Neuronal stem cell (in vitro differentiated cells): ENCODE data around the gene POU3F4.

Experiments
- DNase-seq: peaks from one replicate; pipeline ENCODE4 v3.0.0-alpha.2; 2013; ENCODE audit warnings: low spot score
- H2AFZ ChIP-seq: one replicate; pipeline ENCODE4 v1.6.1; 2013; ENCODE audit warnings: mild to moderate bottlenecking, low read length, inconsistent platforms
- H2AK5ac ChIP-seq: 2 replicates; pipeline ENCODE4 v1.6.1; 2013; ENCODE audit warnings: low read depth, mild to moderate bottlenecking, inconsistent platforms, low read length, moderate library complexity, mixed read lengths
- H2BK120ac ChIP-seq: 2 replicates; pipeline ENCODE4 v1.6.1; 2013; ENCODE audit warnings: low read depth, mild to moderate bottlenecking, inconsistent platforms, low read length, moderate library complexity, mixed read lengths
- H2BK12ac ChIP-seq: one replicate; pipeline ENCODE4 v1.6.1; 2013; ENCODE audit warnings: low read length, inconsistent platforms
- H2BK15ac ChIP-seq: 2 replicates; pipeline ENCODE4 v1.6.1; 2013; ENCODE audit warnings: mild to moderate bottlenecking, low read length, inconsistent platforms, mixed read lengths
- H2BK5ac ChIP-seq: one replicate; pipeline ENCODE4 v1.6.1; 2013; ENCODE audit warnings: inconsistent platforms, mild to moderate bottlenecking, low read length, moderate library complexity
- H3K14ac ChIP-seq: one replicate; pipeline ENCODE4 v1.6.1; 2013; ENCODE audit warnings: low read length, inconsistent platforms
- H3K18ac ChIP-seq: 2 replicates; pipeline ENCODE4 v1.6.1; 2013; ENCODE audit warnings: low read length, inconsistent platforms
- H3K23ac ChIP-seq: 2 replicates; pipeline ENCODE4 v1.6.1; 2013; ENCODE audit warnings: low read depth, mild to moderate bottlenecking, mixed read lengths, low read length, inconsistent platforms; ENCODE audit not compliant: poor library complexity
- H3K27ac ChIP-seq: replicated peaks from 3 replicates; pipeline ENCODE4 v1.5.1; 2013; ENCODE audit warnings: low read length, inconsistent platforms
- H3K27me3 ChIP-seq, 3 experiments: 2 replicates each; pipeline ENCODE4 v1.6.1; 2013; ENCODE audit warnings: low read length in 3 of 3, mild to moderate bottlenecking in 2 of 3, inconsistent platforms in 1 of 3, low read depth in 1 of 3, mixed read lengths in 1 of 3, moderate library complexity in 1 of 3; ENCODE audit not compliant: control insufficient read depth in 3 of 3, insufficient read depth in 3 of 3
- H3K36me3 ChIP-seq, 2 donors: replicated peaks in 1 of 2; 2 replicates each; pipeline ENCODE4 v1.6.1; 2013; ENCODE audit warnings: low read length in 2 of 2; ENCODE audit not compliant: control insufficient read depth in 2 of 2, insufficient read depth in 2 of 2
- H3K4ac ChIP-seq: 2 replicates; pipeline ENCODE4 v1.6.1; 2013; ENCODE audit warnings: inconsistent platforms, mild to moderate bottlenecking, low read length, moderate library complexity
- H3K4me1 ChIP-seq, 2 donors: 1 replicate in 1 of 2; 2 replicates in 1 of 2; pipeline ENCODE4 v1.6.1; 2013; ENCODE audit warnings: low read length in 2 of 2, low read depth in 1 of 2; ENCODE audit not compliant: control insufficient read depth in 2 of 2, insufficient read depth in 1 of 2
- H3K4me2 ChIP-seq: one replicate; pipeline ENCODE4 v1.6.1; 2013; ENCODE audit warnings: mild to moderate bottlenecking, low read length, inconsistent platforms; ENCODE audit not compliant: insufficient read depth, poor library complexity, severe bottlenecking
- H3K4me3 ChIP-seq, 2 donors: 2 replicates each; pipeline ENCODE4 v1.5.1; 2013; ENCODE audit warnings: low read length in 2 of 2, mild to moderate bottlenecking in 2 of 2, inconsistent platforms in 1 of 2, moderate library complexity in 1 of 2
- H3K79me1 ChIP-seq: one replicate; pipeline ENCODE4 v1.6.1; 2013; ENCODE audit warnings: low read depth, mild to moderate bottlenecking, inconsistent platforms, low read length, moderate library complexity
- H3K9ac ChIP-seq: one replicate; pipeline ENCODE4 v1.6.1; 2013; ENCODE audit warnings: mild to moderate bottlenecking, low read depth, low read length, inconsistent platforms; ENCODE audit not compliant: poor library complexity
- H3K9me3 ChIP-seq, 2 donors: replicated peaks in 1 of 2; 2 replicates each; pipeline versions ENCODE3 to v1.6.1; 2013; ENCODE audit warnings: low read length in 2 of 2, mild to moderate bottlenecking in 2 of 2, inconsistent platforms in 1 of 2, low read depth in 1 of 2, mixed read lengths in 1 of 2, moderate library complexity in 1 of 2; ENCODE audit not compliant: control insufficient read depth in 2 of 2, insufficient read depth in 1 of 2
- H4K8ac ChIP-seq: one replicate; pipeline ENCODE4 v1.6.1; 2013; ENCODE audit warnings: low read depth, mild to moderate bottlenecking, inconsistent platforms, low read length, moderate library complexity
- H4K91ac ChIP-seq: one replicate; pipeline ENCODE4 v1.6.1; 2013; ENCODE audit warnings: low read length, low read depth, mild to moderate bottlenecking, inconsistent platforms; ENCODE audit not compliant: poor library complexity
- WGBS, 2 donors: extraction: QIAGEN DNeasy Blood & Tissue Kit; methylation state at CpG; one replicate each; pipeline ENCODE4 v1.1.7; 2013; ENCODE audit warnings: missing lambda C conversion rate in 2 of 2, mixed read lengths in 1 of 2; ENCODE audit not compliant: insufficient read length in 2 of 2, insufficient replicate concordance in 1 of 2; ENCODE audit errors: extremely low coverage in 2 of 2; 5-methylcytosine and 5-hydroxymethylcytosine counted together

The POU3F4 gene

DNA sequence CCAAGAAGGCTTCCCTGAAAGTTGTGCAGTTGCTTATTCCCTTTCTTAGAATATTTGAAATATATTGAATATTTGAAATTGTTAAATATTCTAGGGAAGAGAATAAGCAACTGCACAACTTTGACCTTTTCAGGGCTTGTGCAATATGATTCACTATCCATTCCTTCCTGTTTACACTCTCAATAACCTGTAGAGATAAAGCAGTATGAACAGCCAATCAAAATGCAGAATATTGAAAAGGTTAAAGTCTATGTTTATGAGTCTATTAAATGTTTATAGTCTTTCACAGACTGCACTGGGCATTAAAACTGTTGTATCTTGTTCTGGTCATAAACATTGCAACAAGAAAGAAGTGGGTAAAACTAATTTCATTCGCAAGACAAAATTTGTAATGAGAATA is 13.8 kb downstream of the POU3F4 start:
- H2BK120ac ChIP-seq, result no peak overlapping the region
- no peak for DNase-seq

DNA sequence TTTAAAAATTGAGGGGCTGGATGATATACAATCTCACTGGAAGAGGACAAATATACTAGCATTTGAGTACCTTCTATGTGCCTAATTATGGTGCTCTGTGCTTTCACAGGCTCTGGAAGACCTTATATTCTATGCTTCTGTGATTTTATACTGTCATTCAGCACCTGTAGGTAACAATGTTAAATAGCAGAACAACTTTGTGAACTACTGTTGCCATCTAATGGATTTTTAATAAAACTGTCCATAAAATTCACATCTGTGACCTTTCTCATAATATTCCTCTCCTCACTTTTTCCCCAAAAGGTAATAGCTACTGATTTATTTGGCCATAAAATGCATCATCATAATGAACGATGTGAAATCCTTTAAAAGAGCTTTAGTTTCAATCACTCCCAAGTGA is 21.9 kb downstream of the POU3F4 start:
- H3K27me3 ChIP-seq, result no peaks in the 10 kb centered on the region
- H3K27ac ChIP-seq, result no peak overlapping the region
- no peak overlapping the region for H2BK120ac ChIP-seq
- no peak overlapping the region for H3K4ac ChIP-seq
- no peaks in the 10 kb centered on the region for H3K79me1 ChIP-seq
- no peaks in the 10 kb centered on the region for H3K9me3 ChIP-seq
- H3K4me2 ChIP-seq, result no peak overlapping the region
- no peak overlapping the region for H2AFZ ChIP-seq
- H3K4me1 ChIP-seq, result no peaks in the 10 kb centered on the region
- H3K36me3 ChIP-seq, result no peaks in the 10 kb centered on the region
- WGBS, 2 donors, result no CpG with 5 or more reads among the region's 1 CpG
- H2BK12ac ChIP-seq, result no peak overlapping the region
- no peak overlapping the region for H4K8ac ChIP-seq
- H4K91ac ChIP-seq, result no peak overlapping the region
- no peak overlapping the region for H2AK5ac ChIP-seq
- no peak for DNase-seq
- H3K14ac ChIP-seq, result no peak overlapping the region
- H3K4me3 ChIP-seq, result no peak overlapping the region
- no peak overlapping the region for H2BK15ac ChIP-seq
- H3K18ac ChIP-seq, result no peak overlapping the region
- no peak overlapping the region for H3K9ac ChIP-seq
- no peak overlapping the region for H2BK5ac ChIP-seq
- no peak overlapping the region for H3K23ac ChIP-seq

More for the DNA sequence above, 13.8 kb downstream of the POU3F4 start:
- H3K9me3 ChIP-seq, result no peaks in the 10 kb centered on the region
- no peak overlapping the region for H4K91ac ChIP-seq
- no peaks in the 10 kb centered on the region for H3K27me3 ChIP-seq
- H3K14ac ChIP-seq, result no peak overlapping the region
- no peak overlapping the region for H3K4ac ChIP-seq
- no peak overlapping the region for H4K8ac ChIP-seq
- no peak overlapping the region for H2BK15ac ChIP-seq
- H2AK5ac ChIP-seq, result no peak overlapping the region
- H3K23ac ChIP-seq, result no peak overlapping the region
- H3K36me3 ChIP-seq, result no peaks in the 10 kb centered on the region
- no CpG with 5 or more reads among the region's 1 CpG for WGBS, 2 donors
- H3K9ac ChIP-seq, result no peak overlapping the region
- no peaks in the 10 kb centered on the region for H3K79me1 ChIP-seq
- H2BK12ac ChIP-seq, result no peak overlapping the region
- H3K27ac ChIP-seq, result no peak overlapping the region
- no peak overlapping the region for H3K4me2 ChIP-seq
- H3K4me1 ChIP-seq, result no peaks in the 10 kb centered on the region
- no peak overlapping the region for H3K4me3 ChIP-seq
- no peak overlapping the region for H2BK5ac ChIP-seq
- no peak overlapping the region for H3K18ac ChIP-seq
- H2AFZ ChIP-seq, result no peak overlapping the region

DNA sequence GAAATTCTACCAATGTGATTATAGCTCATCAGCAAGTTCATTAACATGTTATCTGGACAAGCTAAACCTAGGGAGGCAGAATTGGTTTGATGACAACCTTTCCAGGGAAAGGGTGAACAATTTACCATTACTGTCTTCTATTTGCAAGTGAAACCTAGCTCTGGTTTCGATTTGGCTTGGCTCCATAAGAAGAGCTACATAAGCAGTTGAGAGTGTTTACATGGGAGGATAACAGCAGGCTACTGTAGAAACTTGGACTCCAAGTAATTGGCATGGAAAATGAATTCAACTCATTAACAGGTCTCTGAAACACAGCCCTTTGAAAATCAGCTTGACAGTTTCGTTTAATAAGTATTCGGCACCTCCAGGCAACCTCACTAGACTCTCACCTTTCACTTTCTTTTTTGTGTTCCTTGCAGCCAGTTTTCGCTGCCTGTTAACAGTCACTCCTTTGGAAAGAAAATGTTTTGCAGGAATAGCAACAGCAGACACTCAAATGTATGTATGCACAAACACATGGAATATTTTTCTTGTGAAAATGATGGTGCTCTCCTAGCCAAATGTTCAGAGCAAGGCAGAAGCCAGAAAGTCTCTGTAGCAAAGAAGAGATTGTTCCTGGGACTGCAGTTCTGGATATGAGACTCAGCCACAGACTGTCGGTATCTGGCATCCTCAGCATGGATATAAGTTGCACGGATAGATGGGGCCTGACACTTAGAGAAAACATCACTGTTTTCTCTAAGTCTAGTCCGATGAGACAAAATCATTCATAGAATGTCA is 27.5 kb downstream of the POU3F4 start:
- Histone ChIP-seq H3K4ac (no peak overlapping the region), H3K79me1 (no peaks in the 10 kb centered on the region), H3K4me3 (no peak overlapping the region), H2BK120ac (no peak overlapping the region), H3K23ac (no peak overlapping the region), H2BK12ac (no peak overlapping the region), H4K91ac (no peak overlapping the region), H3K27me3 (no peaks in the 10 kb centered on the region), H3K36me3 (no peaks in the 10 kb centered on the region), H3K27ac (no peak overlapping the region), H3K9ac (no peak overlapping the region), H4K8ac (no peak overlapping the region), H3K18ac (no peak overlapping the region), H2AFZ (peak overlapping the region; percentile 26), H2BK15ac (no peak overlapping the region), H3K9me3 (no peaks in the 10 kb centered on the region), H2BK5ac (no peak overlapping the region), H3K4me2 (no peak overlapping the region), H3K4me1 (no peaks in the 10 kb centered on the region), H2AK5ac (no peak overlapping the region), H3K14ac (no peak overlapping the region)
- WGBS, 2 donors, result no CpG with 5 or more reads among the region's 7 CpGs
- DNase-seq, result no peak
